Activated T-cell treated with anti-CD3 and anti-CD28 coated beads, Interleukin-2, amount 50 U/mL, for 24 hours (primary cell): ENCODE data around the gene DYRK3.
"Not testable (repeated sequence)": the region's sequence is repeated elsewhere in the genome, so short reads cannot be mapped to it uniquely, and the experiment has no call there.

ENCODE experiments used
- DNase-seq: peaks from one replicate; pipeline ENCODE4 v3.0.0-alpha.2; 2020
- H3K27ac Mint-ChIP-seq: 2 replicates; pipeline ENCODE4 v1.8.0; 2020; ENCODE audit warnings: mild to moderate bottlenecking, mixed read lengths
- H3K27me3 Mint-ChIP-seq: 2 replicates; pipeline ENCODE4 v1.8.0; 2020; ENCODE audit warnings: mixed read lengths
- H3K36me3 Mint-ChIP-seq: 2 replicates; pipeline ENCODE4 v1.8.0; 2020; ENCODE audit warnings: low read depth, mixed read lengths
- H3K4me1 Mint-ChIP-seq: 2 replicates; pipeline ENCODE4 v1.8.0; 2020; ENCODE audit warnings: low read depth, mixed read lengths
- H3K4me3 Mint-ChIP-seq: 2 replicates; pipeline ENCODE4 v1.8.0; 2020; ENCODE audit warnings: mild to moderate bottlenecking, moderate library complexity, mixed read lengths
- H3K9me3 Mint-ChIP-seq: 2 replicates; pipeline ENCODE4 v1.8.0; 2020; ENCODE audit warnings: mixed read lengths

The DYRK3 gene

DNA sequence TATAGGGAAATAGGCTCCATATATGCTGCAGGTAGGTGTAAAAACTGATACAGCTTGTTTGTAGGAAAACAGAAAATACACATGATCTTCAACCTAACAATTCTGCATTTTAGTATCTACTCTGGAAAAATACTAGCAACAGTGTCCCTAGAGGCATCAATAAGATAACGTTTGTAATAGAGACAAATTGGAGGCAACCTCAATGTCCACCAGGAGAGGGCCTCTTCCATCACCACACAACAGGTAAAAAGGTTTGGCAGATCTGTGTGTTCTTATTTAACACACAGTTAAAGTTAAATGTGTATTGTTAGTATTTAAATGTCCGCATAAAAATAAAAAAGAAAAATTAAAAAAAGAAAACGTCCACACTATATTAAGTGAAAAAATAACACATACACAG is 28.5 kb upstream of the DYRK3 start:
- Mint-ChIP-seq H3K9me3 (no peaks in the 10 kb centered on the region), H3K4me3 (no peak overlapping the region), H3K27ac (peak overlapping the region; percentile 12), H3K36me3 (peaks cover 96% of the 10 kb centered on the region), H3K4me1 (peaks cover 46% of the 10 kb centered on the region), H3K27me3 (no peaks in the 10 kb centered on the region)
- DNase-seq = no peak

DNA sequence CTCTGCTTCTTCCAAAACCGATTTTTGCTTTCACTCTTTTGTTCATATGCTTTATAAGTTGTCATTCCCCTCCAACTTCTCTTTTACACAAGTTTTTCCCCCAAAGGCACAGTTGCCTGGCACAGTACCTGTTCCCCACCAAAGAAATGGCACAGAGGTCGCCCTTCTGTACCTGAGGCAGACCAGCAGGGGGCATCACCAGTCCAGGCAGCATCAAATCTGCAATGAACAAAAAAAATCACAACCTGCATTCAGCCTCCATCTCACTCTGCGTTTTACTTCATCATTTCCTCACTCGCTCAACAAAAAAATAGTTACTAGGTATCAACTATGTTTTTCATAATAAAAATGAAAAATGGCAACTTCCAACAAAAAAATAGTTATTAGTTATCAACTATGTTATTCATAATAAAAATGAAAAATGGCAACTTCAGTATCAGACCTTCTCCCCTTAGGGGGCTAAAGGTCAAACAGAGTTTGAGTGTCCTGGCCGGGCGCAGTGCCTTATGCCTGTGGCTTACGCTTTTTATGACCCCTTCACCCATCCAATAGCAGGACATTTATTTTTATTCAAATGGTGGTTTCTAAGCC is 27.1 kb upstream of the DYRK3 start:
- peak; percentile 65 for DNase-seq
- Mint-ChIP-seq H3K27ac (peak overlapping the region; percentile 90), H3K9me3 (no peaks in the 10 kb centered on the region), H3K36me3 (peaks cover 86% of the 10 kb centered on the region), H3K27me3 (no peaks in the 10 kb centered on the region), H3K4me3 (peak overlapping the region; percentile 64), H3K4me1 (peaks cover 48% of the 10 kb centered on the region)

GRCh38 chr1:206609229-206609991 is 25.9 kb upstream of the DYRK3 start:
- peaks cover 74% of the 10 kb centered on the region for H3K36me3 Mint-ChIP-seq
- H3K4me1 Mint-ChIP-seq = peaks cover 48% of the 10 kb centered on the region
- H3K9me3 Mint-ChIP-seq = no peaks in the 10 kb centered on the region
- peak overlapping the region; percentile 64 for H3K4me3 Mint-ChIP-seq
- H3K27ac Mint-ChIP-seq = peak overlapping the region; percentile 90
- DNase-seq = no peak
- H3K27me3 Mint-ChIP-seq = no peaks in the 10 kb centered on the region

GRCh38 chr1:206612129-206612876 is 23.0 kb upstream of the DYRK3 start, which contains the start of gene EIF2D:
Gene EIF2D (minus strand): TSS chr1:206612465. CDS start chr1:206612342, 123 bp downstream.
- H3K4me3 Mint-ChIP-seq = peak within 1 kb of the TSS; percentile 95
- H3K27me3 Mint-ChIP-seq = no peaks in the 10 kb centered on the region
- H3K36me3 Mint-ChIP-seq = peaks cover 45% of the 10 kb centered on the region
- peaks cover 41% of the 10 kb centered on the region for H3K4me1 Mint-ChIP-seq
- DNase-seq = peak; percentile 97
- H3K9me3 Mint-ChIP-seq = no peaks in the 10 kb centered on the region
- H3K27ac Mint-ChIP-seq = peak within 1 kb of the TSS; percentile 90

DNA sequence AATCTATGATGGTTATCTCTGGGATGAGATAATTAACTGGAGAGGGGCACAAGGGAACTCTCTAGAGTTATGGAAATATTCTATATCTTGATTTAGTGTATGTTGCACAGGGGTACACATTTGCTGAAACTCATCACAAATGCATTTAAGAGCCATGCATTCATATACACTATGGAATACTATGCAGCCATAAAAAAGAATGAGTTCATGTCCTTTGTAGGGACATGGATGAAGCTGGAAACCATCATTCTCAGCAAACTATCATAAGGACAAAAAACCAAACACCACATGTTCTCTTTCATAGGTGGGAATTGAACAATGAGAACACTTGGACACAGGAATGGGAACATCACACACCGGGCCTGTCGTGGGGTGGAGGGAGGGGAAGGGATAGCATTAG is 8.9 kb upstream of the DYRK3 start:
- DNase-seq, H3K36me3 Mint-ChIP-seq, H3K27me3 Mint-ChIP-seq, H3K4me1 Mint-ChIP-seq, H3K27ac Mint-ChIP-seq, H3K4me3 Mint-ChIP-seq, H3K9me3 Mint-ChIP-seq: not testable (repeated sequence)

DNA sequence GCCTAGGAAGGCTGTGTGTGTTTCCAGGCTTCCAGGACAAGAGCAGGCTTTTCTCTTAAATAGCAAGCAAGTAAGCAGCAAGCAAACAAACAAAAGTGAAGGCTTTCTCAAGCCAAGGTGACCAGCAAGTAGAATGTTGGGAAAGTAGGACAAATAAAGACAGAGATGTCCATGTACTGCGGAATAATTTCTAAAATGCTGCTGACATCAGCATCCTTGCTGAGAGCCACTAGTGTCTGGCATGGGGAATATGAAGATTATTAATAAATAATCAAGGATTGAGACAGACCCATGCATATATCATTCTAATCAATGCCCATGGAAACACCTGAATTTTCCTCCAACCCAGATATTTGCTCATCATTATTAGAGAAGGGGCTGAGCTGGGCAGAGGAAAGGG is 6.4 kb upstream of the DYRK3 start:
- Mint-ChIP-seq H3K4me3 (no peak overlapping the region), H3K36me3 (no peaks in the 10 kb centered on the region), H3K27me3 (peaks cover 4% of the 10 kb centered on the region), H3K27ac (no peak overlapping the region), H3K9me3 (no peaks in the 10 kb centered on the region), H3K4me1 (peaks cover 2% of the 10 kb centered on the region)
- DNase-seq = no peak

DNA sequence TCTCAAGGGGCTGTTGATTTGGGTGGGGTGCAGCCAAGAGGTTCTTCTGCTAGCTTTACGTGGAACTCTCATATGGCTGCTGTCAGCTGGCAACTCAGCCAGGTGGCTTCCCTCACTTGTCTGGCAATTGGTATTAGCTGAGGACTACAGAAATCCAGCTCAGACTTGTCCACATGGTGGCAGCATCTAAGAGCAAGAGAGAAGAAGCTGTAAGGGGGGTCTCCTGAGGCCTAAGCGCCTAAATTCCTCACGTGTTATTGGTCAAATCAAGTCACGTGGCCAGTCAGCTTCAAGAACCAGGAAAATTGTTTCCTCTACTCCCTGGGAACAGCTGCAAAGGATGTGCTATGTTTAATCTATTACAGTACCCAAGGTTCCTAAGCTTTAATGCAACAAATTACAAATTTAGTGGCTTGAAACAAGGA is 4.2 kb upstream of the DYRK3 start:
- H3K27ac Mint-ChIP-seq = no peak overlapping the region
- no peaks in the 10 kb centered on the region for H3K36me3 Mint-ChIP-seq
- no peaks in the 10 kb centered on the region for H3K9me3 Mint-ChIP-seq
- DNase-seq = no peak
- H3K4me3 Mint-ChIP-seq = no peak overlapping the region
- peaks cover 4% of the 10 kb centered on the region for H3K27me3 Mint-ChIP-seq
- peaks cover 15% of the 10 kb centered on the region for H3K4me1 Mint-ChIP-seq

DNA sequence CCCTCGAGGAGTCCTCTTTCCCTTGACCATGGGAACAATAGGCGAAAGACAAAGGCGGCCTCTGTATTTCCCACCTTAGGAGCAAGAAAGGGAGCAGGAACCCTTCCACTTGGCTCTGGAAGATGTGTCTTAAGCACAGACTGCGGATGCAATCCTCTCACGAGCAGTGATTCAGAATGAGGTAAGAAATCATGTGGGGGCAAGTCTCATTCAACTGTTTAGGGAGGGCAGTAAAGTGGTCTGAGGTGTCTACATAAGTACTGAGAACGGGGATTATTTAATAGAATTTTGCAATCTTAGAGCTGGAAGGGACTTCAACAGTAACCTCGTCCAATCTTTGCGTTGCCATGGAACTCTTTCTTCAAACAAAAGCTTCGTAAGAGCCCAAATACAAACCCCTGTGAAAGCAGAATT is 1.6 kb upstream of the DYRK3 start:
- peaks cover 9% of the 10 kb centered on the region for H3K27me3 Mint-ChIP-seq
- peaks cover 29% of the 10 kb centered on the region for H3K4me1 Mint-ChIP-seq
- H3K9me3 Mint-ChIP-seq = no peaks in the 10 kb centered on the region
- H3K27ac Mint-ChIP-seq = no peak overlapping the region
- no peak overlapping the region for H3K4me3 Mint-ChIP-seq
- peaks cover under 1% of the 10 kb centered on the region for H3K36me3 Mint-ChIP-seq
- DNase-seq = no peak

- Mint-ChIP-seq H3K27me3 (peaks cover 9% of the 10 kb centered on the region), H3K27ac (peak overlapping the region; percentile 92), H3K9me3 (no peaks in the 10 kb centered on the region), H3K36me3 (peaks cover 8% of the 10 kb centered on the region), H3K4me3 (peak overlapping the region; percentile 83), H3K4me1 (peaks cover 29% of the 10 kb centered on the region)
- peak; percentile 83 for DNase-seq
Observed at GRCh38 chr1:206634365-206635079, 814 bp upstream of the DYRK3 start.

GRCh38 chr1:206635978-206636345 is 626 bp downstream of the DYRK3 start:
- H3K4me1 Mint-ChIP-seq = peaks cover 29% of the 10 kb centered on the region
- H3K9me3 Mint-ChIP-seq = no peaks in the 10 kb centered on the region
- peaks cover 13% of the 10 kb centered on the region for H3K36me3 Mint-ChIP-seq
- no peak overlapping the region for H3K27ac Mint-ChIP-seq
- H3K27me3 Mint-ChIP-seq = peaks cover 9% of the 10 kb centered on the region
- peak overlapping the region; percentile 83 for H3K4me3 Mint-ChIP-seq
- DNase-seq = no peak

- Mint-ChIP-seq H3K27ac (no peak overlapping the region), H3K4me3 (peak overlapping the region; percentile 83), H3K9me3 (no peaks in the 10 kb centered on the region), H3K4me1 (peaks cover 29% of the 10 kb centered on the region), H3K36me3 (peaks cover 13% of the 10 kb centered on the region), H3K27me3 (peaks cover 9% of the 10 kb centered on the region)
- DNase-seq = no peak
Observed at GRCh38 chr1:206636671-206637070, 1.3 kb downstream of the DYRK3 start.

- no peak for DNase-seq
- H3K4me3 Mint-ChIP-seq = peak overlapping the region; percentile 83
- no peak overlapping the region for H3K27ac Mint-ChIP-seq
- H3K27me3 Mint-ChIP-seq = peaks cover 9% of the 10 kb centered on the region
- no peaks in the 10 kb centered on the region for H3K9me3 Mint-ChIP-seq
- H3K36me3 Mint-ChIP-seq = peaks cover 15% of the 10 kb centered on the region
- peaks cover 29% of the 10 kb centered on the region for H3K4me1 Mint-ChIP-seq
Observed at GRCh38 chr1:206637605-206638004, 2.3 kb downstream of the DYRK3 start.

GRCh38 chr1:206642074-206642473 is 6.7 kb downstream of the DYRK3 start:
- DNase-seq, H3K9me3 Mint-ChIP-seq, H3K27ac Mint-ChIP-seq, H3K4me3 Mint-ChIP-seq, H3K27me3 Mint-ChIP-seq, H3K4me1 Mint-ChIP-seq: not testable (repeated sequence)
- peaks cover 21% of the 10 kb centered on the region for H3K36me3 Mint-ChIP-seq

GRCh38 chr1:206643118-206643698 is 7.9 kb downstream of the DYRK3 start:
- Mint-ChIP-seq H3K4me3 (no peak overlapping the region), H3K4me1 (no peaks in the 10 kb centered on the region), H3K36me3 (peaks cover 33% of the 10 kb centered on the region), H3K27ac (no peak overlapping the region), H3K9me3 (no peaks in the 10 kb centered on the region), H3K27me3 (no peaks in the 10 kb centered on the region)
- DNase-seq = no peak
